ENCODE results near the gene NTSR1.

NTSR1 gene

GRCh38 chr20:62755817-62756724 lies 47.4 kb downstream of the NTSR1 start:
- no peak for DNase-seq (ENCODE audit: low read depth, low spot score)

- no peak for DNase-seq (ENCODE audit: low read depth, low spot score)
Observed at GRCh38 chr20:62758226-62758912, 49.7 kb downstream of the NTSR1 start.

GRCh38 chr20:62759981-62760431 lies 51.4 kb downstream of the NTSR1 start:
- DNase-seq (ENCODE audit: low read depth, low spot score): no peak

GRCh38 chr20:62760471-62760855 lies 51.8 kb downstream of the NTSR1 start:
- DNase-seq (ENCODE audit: low read depth, low spot score): no peak

GRCh38 chr20:62760856-62761758 lies 52.5 kb downstream of the NTSR1 start:
- DNase-seq (ENCODE audit: low read depth, low spot score): no peak

- no peak for DNase-seq (ENCODE audit: low read depth, low spot score)
Observed at GRCh38 chr20:62761759-62762131, 53.1 kb downstream of the NTSR1 start.

GRCh38 chr20:62762376-62762775 lies 53.7 kb downstream of the NTSR1 start:
- DNase-seq (ENCODE audit: low read depth, low spot score): no peak

- DNase-seq (ENCODE audit: low read depth, low spot score): no peak
Observed at GRCh38 chr20:62762801-62763368, 54.2 kb downstream of the NTSR1 start.

- no peak for DNase-seq (ENCODE audit: low read depth, low spot score)
Observed at GRCh38 chr20:62763404-62763803, 54.8 kb downstream of the NTSR1 start.

GRCh38 chr20:62764156-62764935 lies 55.7 kb downstream of the NTSR1 start:
- no peak for DNase-seq (ENCODE audit: low read depth, low spot score)

- DNase-seq (ENCODE audit: low read depth, low spot score): no peak
Observed at GRCh38 chr20:62765021-62765420, 56.4 kb downstream of the NTSR1 start.

GRCh38 chr20:62765432-62766070 lies 56.9 kb downstream of the NTSR1 start:
- no peak for DNase-seq (ENCODE audit: low read depth, low spot score)

- no peak for DNase-seq (ENCODE audit: low read depth, low spot score)
Observed at GRCh38 chr20:62766071-62766450, 57.4 kb downstream of the NTSR1 start.

- DNase-seq (ENCODE audit: low read depth, low spot score): no peak
Observed at GRCh38 chr20:62766716-62767115, 58.1 kb downstream of the NTSR1 start.

GRCh38 chr20:62768234-62768546 lies 59.6 kb downstream of the NTSR1 start:
- no peak for DNase-seq (ENCODE audit: low read depth, low spot score)

GRCh38 chr20:62768551-62769287 lies 60.1 kb downstream of the NTSR1 start:
- no peak for DNase-seq (ENCODE audit: low read depth, low spot score)

- no peak for DNase-seq (ENCODE audit: low read depth, low spot score)
Observed at GRCh38 chr20:62769346-62770071, 60.9 kb downstream of the NTSR1 start.

GRCh38 chr20:62770111-62770910 lies 61.7 kb downstream of the NTSR1 start:
- DNase-seq (ENCODE audit: low read depth, low spot score): no peak

Measured in smooth muscle cell of the brain vasculature (primary cell).